ENCODE data around the gene SAFB2. TPM values are rescaled to one million over a fixed set of nuclear protein-coding genes. Genes with fewer than 3 reads are reported as not detected.

Gene SAFB2
- total RNA-seq: 24.6 and 30.2 TPM in 2 replicates

GRCh38 chr19:5622465-5623396 lies at the start of gene SAFB2, which contains the start of gene SAFB:
Gene SAFB2 (minus strand): TSS chr19:5622776. CDS start chr19:5622715, 61 bp downstream.
Gene SAFB (plus strand): TSS chr19:5623083. CDS start chr19:5623206, 123 bp downstream.

GRCh38 chr19:5567360-5567969 lies 55.1 kb downstream of the SAFB2 start, which contains the start of gene TINCR:
Gene TINCR (minus strand): TSS chr19:5567953.

Other genes starting within 250 kb of the SAFB2 start
- not detected in 2 replicates for gene ZNRF4, start 167.4 kb downstream of the SAFB2 start, total RNA-seq
- gene TINCR, start 54.8 kb downstream of the SAFB2 start, total RNA-seq: not detected in 2 replicates
- 35.5 and 49.9 TPM in 2 replicates for gene SAFB, start 307 bp upstream of the SAFB2 start, total RNA-seq
- 26.2 and 71.1 TPM in 2 replicates for gene MICOS13, start 57.7 kb upstream of the SAFB2 start, total RNA-seq
- gene HSD11B1L, start 58.3 kb upstream of the SAFB2 start, total RNA-seq: 3.7 and 6.1 TPM in 2 replicates
- 575 and 962 TPM in 2 replicates for gene RPL36, start 67.5 kb upstream of the SAFB2 start, total RNA-seq
- 47.4 and 48.4 TPM in 2 replicates for gene LONP1, start 97.4 kb upstream of the SAFB2 start, total RNA-seq
- not detected in 2 replicates for gene CATSPERD, start 97.9 kb upstream of the SAFB2 start, total RNA-seq
- 0.26 and 0.33 TPM in 2 replicates for gene PRR22, start 162.0 kb upstream of the SAFB2 start, total RNA-seq
- gene DUS3L, start 168.4 kb upstream of the SAFB2 start, total RNA-seq: 20.8 and 27.1 TPM in 2 replicates
- 0.26 and 0.65 TPM in 2 replicates for gene NRTN, start 182.3 kb upstream of the SAFB2 start, total RNA-seq
- gene FUT6, start 216.9 kb upstream of the SAFB2 start, total RNA-seq: not detected in 2 replicates
- gene FUT3, start 228.7 kb upstream of the SAFB2 start, total RNA-seq: not detected in 2 replicates
- not detected in 2 replicates for gene FUT5, start 247.8 kb upstream of the SAFB2 start, total RNA-seq

All from dermis lymphatic vessel endothelial cell (primary cell).